D721Med (cell line): ENCODE data around the gene TMEM213.

Experiments used
- DNase-seq: peaks from one replicate; pipeline ENCODE4 v3.0.0; 2011; ENCODE audit warnings: low spot score; ENCODE audit not compliant: insufficient read length
- FAIRE-seq: peaks from 2 replicates; lab custom pipeline; 2011; peaks lifted over from hg19 to GRCh38; lab: Jason Lieb, UNC
- CTCF ChIP-seq: IDR thresholded peaks from 2 replicates; pipeline ENCODE4 v1.5.1; 2012; ENCODE audit warnings: mild to moderate bottlenecking, control low read depth; ENCODE audit not compliant: insufficient read depth; ENCODE audit errors: missing control alignments

TMEM213 gene

GRCh38 chr7:138813945-138814344, 16.2 kb downstream of the TMEM213 start:
- FAIRE-seq = no peak
- no peak for DNase-seq
- no peak for TF ChIP-seq CTCF

DNA sequence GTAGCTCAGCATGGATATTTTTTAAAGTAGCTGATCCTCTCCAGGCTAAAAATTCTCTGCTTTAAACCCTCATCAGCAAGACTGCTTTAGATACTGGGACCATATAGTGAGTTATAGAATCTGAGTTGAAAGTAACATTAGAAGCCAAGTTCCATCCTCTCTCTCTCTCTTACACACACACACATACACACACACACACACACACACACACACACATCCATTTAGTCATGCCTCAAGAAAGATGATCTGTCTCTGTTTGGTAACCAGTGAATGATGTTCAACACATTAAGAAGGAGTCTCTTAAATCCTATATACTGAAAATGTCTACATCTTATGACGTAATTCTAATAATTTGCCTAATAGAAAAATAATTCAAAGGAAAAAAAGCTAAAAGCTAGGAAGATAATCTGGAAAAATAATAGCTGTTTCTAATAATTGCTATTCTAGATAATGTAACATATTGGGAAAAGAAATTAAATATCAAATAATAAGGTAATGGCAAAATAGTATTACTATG, 17.1 kb downstream of the TMEM213 start:
- DNase-seq = no peak
- TF ChIP-seq CTCF = no peak

DNA sequence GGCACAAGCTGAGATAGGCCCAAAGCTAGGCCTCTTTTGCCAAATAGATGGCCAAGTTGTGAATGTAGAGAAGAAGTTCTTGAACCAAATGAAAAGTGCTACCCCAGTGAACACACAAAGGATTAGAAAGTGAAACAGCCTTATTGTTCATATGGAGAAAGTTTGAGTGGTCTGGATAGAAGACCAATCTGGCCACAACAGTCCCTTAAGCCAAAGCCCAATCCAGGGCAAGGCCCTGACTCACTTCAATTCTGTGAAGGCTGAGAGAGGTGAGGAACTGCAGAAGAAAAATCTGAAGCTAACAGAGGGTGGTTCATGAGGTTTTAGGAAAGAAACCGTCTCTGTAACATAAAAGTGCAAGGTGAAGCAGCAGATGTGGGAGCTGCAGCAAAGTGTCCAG, 18.9 kb downstream of the TMEM213 start:
- no peak for TF ChIP-seq CTCF

More for the DNA sequence above, 17.1 kb downstream of the TMEM213 start:
- peak; percentile 25 for FAIRE-seq

GRCh38 chr7:138819625-138820024, 21.8 kb downstream of the TMEM213 start:
- no peak for DNase-seq
- no peak for TF ChIP-seq CTCF
- no peak for FAIRE-seq

More for the DNA sequence above, 18.9 kb downstream of the TMEM213 start:
- FAIRE-seq (no peak), DNase-seq (no peak)

- no peak for FAIRE-seq
- no peak for TF ChIP-seq CTCF
- no peak for DNase-seq
Measured at GRCh38 chr7:138821912-138822311, 24.1 kb downstream of the TMEM213 start.

- FAIRE-seq = no peak
- no peak for TF ChIP-seq CTCF
- no peak for DNase-seq
Measured at GRCh38 chr7:138822867-138823535, 25.2 kb downstream of the TMEM213 start.

DNA sequence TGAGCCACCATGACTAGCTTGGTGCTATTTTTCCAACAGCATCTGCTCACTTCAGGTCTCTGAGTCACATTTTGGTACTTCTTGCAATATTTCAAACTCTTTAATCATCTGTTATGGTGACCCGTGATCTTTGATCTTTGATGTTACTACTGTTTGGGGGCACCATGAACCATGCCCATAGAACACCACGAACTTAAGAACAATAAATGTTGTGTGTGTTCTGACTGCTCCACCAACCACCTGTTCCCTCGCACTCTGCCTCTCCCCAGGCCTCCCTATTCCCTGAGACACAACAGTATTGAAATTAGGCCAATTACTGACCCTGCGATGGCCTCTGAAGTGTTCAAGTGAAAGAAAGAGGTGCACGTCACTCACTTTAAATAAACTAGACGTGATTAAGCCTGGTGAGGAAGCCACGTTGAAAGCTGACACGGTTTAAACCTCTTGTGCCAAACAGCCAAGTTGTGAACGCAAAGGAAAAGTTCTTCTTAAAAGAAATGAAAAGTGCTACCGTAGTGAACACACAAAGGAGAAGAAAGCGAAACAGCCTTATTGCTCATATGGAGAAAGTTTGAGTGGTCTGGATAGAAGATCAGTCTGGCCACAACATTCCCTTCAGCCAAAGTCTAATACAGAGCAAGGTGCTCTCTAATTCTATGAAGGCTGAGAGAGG, 27.4 kb downstream of the TMEM213 start:
- no peak for TF ChIP-seq CTCF
- no peak for FAIRE-seq

More for the DNA sequence above, 27.4 kb downstream of the TMEM213 start:
- no peak for DNase-seq
